ENCODE results near the gene RNU1-2.
"Not testable (repeated sequence)": the region's sequence is repeated elsewhere in the genome, so short reads cannot be mapped to it uniquely, and the experiment has no call there.

- TF ChIP-seq CTCF (IDR thresholded peaks at IDR 0.05): not testable (repeated sequence)
- TF ChIP-seq POLR2A (IDR thresholded peaks at IDR 0.05): peak in 1 of 2 donors; percentile 36
Observed at GRCh38 chr1:16895598-16896315, at the start of gene RNU1-2.
